ENCODE data around the gene FAM222B. TPM values are rescaled to one million over a fixed set of nuclear protein-coding genes. Genes with fewer than 3 reads are reported as not detected.

Gene FAM222B
- polyA plus RNA-seq, 2 of the 4 experiments (the other 2 are of a cell fraction) = 10.7 to 15.6 TPM

DNA sequence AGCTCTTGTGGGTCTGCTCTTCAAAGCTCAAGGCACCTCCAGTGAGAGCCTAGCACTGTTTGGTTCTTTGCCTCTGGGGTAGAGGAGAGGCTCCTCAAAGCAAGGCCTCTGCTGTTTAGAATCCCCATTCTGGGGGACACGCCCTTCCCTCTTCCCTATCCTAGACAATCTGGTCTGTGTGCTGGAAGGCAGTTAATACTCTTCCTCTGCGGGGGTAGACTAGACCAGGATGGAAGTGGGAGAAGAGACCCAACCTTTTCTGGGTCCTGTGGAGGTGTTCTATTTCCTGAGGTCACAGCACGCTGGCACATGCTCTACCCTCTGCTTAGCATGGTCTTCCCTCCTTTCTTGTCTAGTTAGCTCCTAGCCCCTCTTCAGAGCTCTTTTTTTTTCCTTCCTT lies 20.0 kb upstream of the FAM222B start:
- Histone ChIP-seq H3K9me3 (no peaks in the 10 kb centered on the region), H3K4me3 (no peak overlapping the region), H3K4me2 (no peak overlapping the region), H3K4me1 (no peaks in the 10 kb centered on the region), H3K27ac (no peak overlapping the region)
- DNase-seq (ENCODE audit: low read depth in 1 of 2, low spot score in 1 of 2) (no peak), ATAC-seq (peak in 1 of 2 experiments; percentile 26; a peak in 1 of 6 replicates), FAIRE-seq (no peak)
- no peak for TF ChIP-seq CEBPB (IDR thresholded peaks at IDR 0.05)
- TF ChIP-seq TP53 (CRISPR knock-in tag; IDR thresholded peaks at IDR 0.05) = no peak
- 83% methylated on average over 3 of the region's 3 CpGs for WGBS (ENCODE audit: missing lambda C conversion rate)
- POLR2A ChIA-PET = no interaction called here
- CTCF ChIA-PET = interaction anchor here (1.0 to 7.3 kb wide), 8 partner anchors 17 to 136 kb away, joined by 3 to 58 read pairs (median 3); no protein-coding TSS in a partner anchor

DNA sequence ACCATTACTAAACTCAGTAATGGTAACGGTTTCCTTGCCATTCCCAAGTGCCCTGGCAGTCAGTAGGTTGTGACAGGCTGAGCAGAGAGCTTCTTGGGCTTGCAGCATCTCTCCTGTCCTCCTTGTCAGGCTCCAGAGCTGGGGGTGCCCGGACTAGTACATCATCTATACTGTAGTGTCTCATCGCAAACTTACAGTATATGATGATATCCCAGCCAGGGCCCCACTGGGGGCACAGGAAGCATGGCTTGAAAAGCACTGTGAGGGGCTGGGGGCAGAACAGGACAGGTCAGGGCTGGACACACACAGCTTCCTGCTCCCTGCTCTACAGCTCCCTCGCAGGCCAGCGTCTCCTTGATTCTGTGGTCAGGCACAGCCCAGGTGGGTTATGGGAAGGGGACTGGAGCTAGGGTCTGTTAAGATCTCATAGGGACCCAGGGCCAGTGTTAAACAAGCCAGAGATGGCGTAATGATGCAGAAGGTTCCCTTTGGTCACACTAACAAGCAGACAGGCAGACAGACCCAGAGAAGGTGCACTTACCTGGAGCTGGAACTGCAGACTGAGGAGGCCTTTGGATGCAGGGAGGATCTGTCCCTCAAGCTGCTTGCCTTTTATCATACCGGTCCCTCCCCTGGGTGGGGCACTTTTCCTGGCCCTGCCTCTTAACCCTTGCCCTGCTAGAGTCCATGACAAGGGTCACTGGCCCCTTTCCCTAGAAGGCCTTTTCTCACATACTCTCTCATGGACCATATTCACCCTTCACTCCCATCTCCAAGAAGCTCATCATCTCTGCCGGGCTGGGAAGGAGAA lies 19.0 kb upstream of the FAM222B start:
- ATAC-seq (peak; percentile 41 to 54; a peak in 4 of 6 replicates), FAIRE-seq (no peak), DNase-seq (ENCODE audit: low read depth in 1 of 2, low spot score in 1 of 2) (no peak)
- Histone ChIP-seq H3K4me1 (no peaks in the 10 kb centered on the region), H3K4me3 (no peak overlapping the region), H3K27ac (no peak overlapping the region), H3K9me3 (no peaks in the 10 kb centered on the region), H3K4me2 (no peak overlapping the region)
- ChIA-PET CTCF (interaction anchor here (0.6 to 7.3 kb wide), 15 partner anchors 8 to 112 kb away, joined by 3 to 58 read pairs (median 3); partner anchors contain the start of genes FAM222B and FLOT2), POLR2A (no interaction called here)
- WGBS (ENCODE audit: missing lambda C conversion rate) = 74% methylated on average over 8 of the region's 8 CpGs
- TF ChIP-seq, protein P1, sequence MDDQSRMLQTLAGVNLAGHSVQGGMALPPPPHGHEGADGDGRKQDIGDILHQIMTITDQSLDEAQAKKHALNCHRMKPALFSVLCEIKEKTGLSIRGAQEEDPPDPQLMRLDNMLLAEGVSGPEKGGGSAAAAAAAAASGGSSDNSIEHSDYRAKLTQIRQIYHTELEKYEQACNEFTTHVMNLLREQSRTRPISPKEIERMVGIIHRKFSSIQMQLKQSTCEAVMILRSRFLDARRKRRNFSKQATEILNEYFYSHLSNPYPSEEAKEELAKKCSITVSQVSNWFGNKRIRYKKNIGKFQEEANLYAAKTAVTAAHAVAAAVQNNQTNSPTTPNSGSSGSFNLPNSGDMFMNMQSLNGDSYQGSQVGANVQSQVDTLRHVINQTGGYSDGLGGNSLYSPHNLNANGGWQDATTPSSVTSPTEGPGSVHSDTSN (IDR thresholded peaks at IDR 0.05) = no peak
- TF ChIP-seq JUNB (IDR thresholded peaks at IDR 0.05) (no peak), ZSCAN20 (CRISPR knock-in tag; IDR thresholded peaks at IDR 0.05) (no peak), MAZ (IDR thresholded peaks at IDR 0.05; ENCODE audit: borderline replicate concordance, low read depth, low read length) (no peak), PHF8 (IDR thresholded peaks at IDR 0.05; ENCODE audit: borderline replicate concordance, low read depth) (no peak), FOXS1 (CRISPR knock-in tag; IDR thresholded peaks at IDR 0.05) (no peak), JUN (IDR thresholded peaks at IDR 0.05) (no peak), E2F6 (IDR thresholded peaks at IDR 0.05; ENCODE audit: borderline replicate concordance, low read depth) (no peak), ATOH8 (CRISPR knock-in tag; IDR thresholded peaks at IDR 0.05; ENCODE audit: low read depth) (no peak), CBX2 (IDR thresholded peaks at IDR 0.05; ENCODE audit: borderline replicate concordance, low read depth) (no peak), HES2 (IDR thresholded peaks at IDR 0.05) (no peak), CHD4 (IDR thresholded peaks at IDR 0.05; ENCODE audit: borderline replicate concordance) (no peak), EP300 (IDR thresholded peaks at IDR 0.05) (no peak), RNF2 (IDR thresholded peaks at IDR 0.05; ENCODE audit: borderline replicate concordance, low read depth) (no peak)
- TF ChIP-seq, protein P2, sequence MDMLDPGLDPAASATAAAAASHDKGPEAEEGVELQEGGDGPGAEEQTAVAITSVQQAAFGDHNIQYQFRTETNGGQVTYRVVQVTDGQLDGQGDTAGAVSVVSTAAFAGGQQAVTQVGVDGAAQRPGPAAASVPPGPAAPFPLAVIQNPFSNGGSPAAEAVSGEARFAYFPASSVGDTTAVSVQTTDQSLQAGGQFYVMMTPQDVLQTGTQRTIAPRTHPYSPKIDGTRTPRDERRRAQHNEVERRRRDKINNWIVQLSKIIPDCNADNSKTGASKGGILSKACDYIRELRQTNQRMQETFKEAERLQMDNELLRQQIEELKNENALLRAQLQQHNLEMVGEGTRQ (IDR thresholded peaks at IDR 0.05) = no peak

- ChIA-PET POLR2A (interaction anchor here (0.5 kb wide), 1 partner anchor 47 kb away, joined by 13 read pairs; no protein-coding TSS in a partner anchor), CTCF (interaction anchor here (1.1 to 7.3 kb wide), 8 partner anchors 11 to 96 kb away, joined by 3 to 58 read pairs (median 7); partner anchors contain the start of genes FAM222B and FLOT2)
- WGBS (ENCODE audit: missing lambda C conversion rate) = 93% methylated on average over 4 of the region's 4 CpGs
- no peak overlapping the region for H3K4me2 ChIP-seq
- DNase-seq (ENCODE audit: low read depth in 1 of 2, low spot score in 1 of 2) = no peak
- TF ChIP-seq RCOR1 (IDR thresholded peaks at IDR 0.05; ENCODE audit: low read depth, low read length) = no peak
- TF ChIP-seq, protein P2 (IDR thresholded peaks at IDR 0.05) = 0 out of 2 replicates have a peak, but pooled peaks have one; percentile 19
- no peaks in the 10 kb centered on the region for H3K9me3 ChIP-seq
- ATAC-seq = peak in 1 of 2 experiments; percentile 32; a peak in 2 of 6 replicates
- H3K4me1 ChIP-seq = peaks cover 9% of the 10 kb centered on the region; the same call in 2 of the 3 replicates
- FAIRE-seq = no peak
- no peak overlapping the region for H3K27ac ChIP-seq
- no peak overlapping the region for H3K4me3 ChIP-seq
Observed at GRCh38 chr17:28860363-28860808, 17.8 kb upstream of the FAM222B start.

Data from A549 (cell line).